Osteocyte (in vitro differentiated cells): ENCODE results near the gene DNAI2. TPM values are rescaled to one million over a fixed set of nuclear protein-coding genes. Genes with fewer than 3 reads are reported as not detected.

Experiments used
- DNase-seq: peaks from one replicate; pipeline ENCODE4 v3.0.0; 2021; ENCODE audit warnings: mixed read lengths; ENCODE audit not compliant: unreplicated experiment; ENCODE audit errors: extremely low spot score
- H3K27ac Mint-ChIP-seq: one replicate; pipeline ENCODE4 v1.8.0; 2021; ENCODE audit warnings: mild to moderate bottlenecking, mixed read lengths; ENCODE audit not compliant: unreplicated experiment
- H3K27me3 Mint-ChIP-seq: one replicate; pipeline ENCODE4 v1.8.0; 2021; ENCODE audit warnings: mixed read lengths; ENCODE audit not compliant: unreplicated experiment
- H3K36me3 Mint-ChIP-seq: one replicate; pipeline ENCODE4 v1.8.0; 2021; ENCODE audit warnings: mixed read lengths; ENCODE audit not compliant: unreplicated experiment
- H3K4me1 Mint-ChIP-seq: one replicate; pipeline ENCODE4 v1.8.0; 2021; ENCODE audit warnings: mixed read lengths; ENCODE audit not compliant: unreplicated experiment
- H3K4me3 Mint-ChIP-seq: one replicate; pipeline ENCODE4 v1.8.0; 2021; ENCODE audit warnings: mild to moderate bottlenecking, moderate library complexity, mixed read lengths; ENCODE audit not compliant: unreplicated experiment
- H3K9me3 Mint-ChIP-seq: one replicate; pipeline ENCODE4 v1.8.0; 2021; ENCODE audit warnings: mixed read lengths; ENCODE audit not compliant: unreplicated experiment
- total RNA-seq: library from RNA; stranded (reverse); gene quantifications from 2 replicates; pipeline ENCODE4 v1.2.1, GENCODE V29; 2021
- TF ChIP-seq, protein P1 (sequence below): fragments of 200-600 bp; sonication (generic); IDR thresholded peaks from 2 replicates; pipeline ENCODE4 v1.5.0; 2021; ENCODE audit warnings: antibody characterized with exemption, mild to moderate bottlenecking, moderate library complexity

DNAI2 gene
- total RNA-seq, 1 donor from 2014 or later, result not detected

DNA sequence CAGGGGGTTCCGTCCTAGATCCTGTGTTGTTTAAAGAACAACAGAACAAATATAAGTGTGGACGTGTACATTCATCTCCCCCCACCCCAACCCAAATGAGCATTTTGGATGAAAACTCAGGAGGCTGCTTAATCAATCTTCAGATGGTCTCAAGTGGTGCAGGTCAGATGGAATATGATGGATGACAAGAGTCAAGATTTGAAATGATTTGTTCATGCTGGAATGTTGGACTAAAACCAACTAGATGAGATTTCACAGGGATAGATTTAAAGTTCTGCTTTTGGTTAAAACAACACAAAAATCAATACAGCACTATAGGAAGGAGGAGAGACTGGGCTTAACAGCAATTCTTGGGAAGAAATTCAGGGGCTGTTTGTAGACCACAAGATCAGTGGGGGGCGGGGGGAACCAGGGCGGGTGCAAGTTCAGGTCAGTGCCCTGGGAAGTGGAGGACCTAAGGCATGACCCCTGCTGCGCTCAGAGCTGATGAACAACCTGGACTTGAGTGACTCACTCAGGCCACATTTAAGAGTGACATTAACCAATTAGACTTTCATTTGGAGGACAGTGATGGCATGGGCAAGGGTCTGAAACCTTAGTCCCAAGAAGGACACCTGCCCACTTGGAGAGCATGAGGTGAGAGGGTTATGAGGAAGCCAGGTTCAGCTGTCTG is 45.6 kb upstream of the DNAI2 start:
- Mint-ChIP-seq H3K9me3 (no peaks in the 10 kb centered on the region), H3K27me3 (no peaks in the 10 kb centered on the region), H3K36me3 (no peaks in the 10 kb centered on the region), H3K4me3 (no peak overlapping the region), H3K27ac (no peak overlapping the region), H3K4me1 (no peaks in the 10 kb centered on the region)
- TF ChIP-seq, protein P1, sequence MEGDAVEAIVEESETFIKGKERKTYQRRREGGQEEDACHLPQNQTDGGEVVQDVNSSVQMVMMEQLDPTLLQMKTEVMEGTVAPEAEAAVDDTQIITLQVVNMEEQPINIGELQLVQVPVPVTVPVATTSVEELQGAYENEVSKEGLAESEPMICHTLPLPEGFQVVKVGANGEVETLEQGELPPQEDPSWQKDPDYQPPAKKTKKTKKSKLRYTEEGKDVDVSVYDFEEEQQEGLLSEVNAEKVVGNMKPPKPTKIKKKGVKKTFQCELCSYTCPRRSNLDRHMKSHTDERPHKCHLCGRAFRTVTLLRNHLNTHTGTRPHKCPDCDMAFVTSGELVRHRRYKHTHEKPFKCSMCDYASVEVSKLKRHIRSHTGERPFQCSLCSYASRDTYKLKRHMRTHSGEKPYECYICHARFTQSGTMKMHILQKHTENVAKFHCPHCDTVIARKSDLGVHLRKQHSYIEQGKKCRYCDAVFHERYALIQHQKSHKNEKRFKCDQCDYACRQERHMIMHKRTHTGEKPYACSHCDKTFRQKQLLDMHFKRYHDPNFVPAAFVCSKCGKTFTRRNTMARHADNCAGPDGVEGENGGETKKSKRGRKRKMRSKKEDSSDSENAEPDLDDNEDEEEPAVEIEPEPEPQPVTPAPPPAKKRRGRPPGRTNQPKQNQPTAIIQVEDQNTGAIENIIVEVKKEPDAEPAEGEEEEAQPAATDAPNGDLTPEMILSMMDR, result no peak
- no peak for DNase-seq

DNA sequence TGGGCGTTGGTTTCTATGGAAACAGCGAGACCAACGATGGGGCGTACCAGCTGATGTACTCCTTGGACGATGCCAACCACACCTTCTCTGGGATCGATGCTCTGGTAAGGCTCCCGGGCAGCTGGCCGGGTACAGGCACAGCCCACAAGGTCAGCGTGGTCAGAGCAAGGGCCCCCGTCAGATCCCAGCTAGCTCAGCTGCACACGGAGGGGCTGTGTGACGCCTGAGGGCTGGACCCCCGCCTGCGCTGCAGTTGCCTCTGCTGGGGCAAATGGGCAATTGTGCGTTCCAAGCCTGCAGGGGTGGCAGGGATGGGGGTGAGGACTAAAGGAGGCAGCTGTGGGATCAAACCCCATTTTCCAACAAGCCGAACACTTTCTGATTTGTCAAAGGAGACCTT is 43.1 kb upstream of the DNAI2 start:
- Mint-ChIP-seq H3K9me3 (no peaks in the 10 kb centered on the region), H3K4me1 (peaks cover 2% of the 10 kb centered on the region), H3K27me3 (peaks cover 3% of the 10 kb centered on the region), H3K36me3 (no peaks in the 10 kb centered on the region), H3K4me3 (no peak overlapping the region), H3K27ac (no peak overlapping the region)
- no peak for DNase-seq
- TF ChIP-seq, protein P1, result no peak

DNA sequence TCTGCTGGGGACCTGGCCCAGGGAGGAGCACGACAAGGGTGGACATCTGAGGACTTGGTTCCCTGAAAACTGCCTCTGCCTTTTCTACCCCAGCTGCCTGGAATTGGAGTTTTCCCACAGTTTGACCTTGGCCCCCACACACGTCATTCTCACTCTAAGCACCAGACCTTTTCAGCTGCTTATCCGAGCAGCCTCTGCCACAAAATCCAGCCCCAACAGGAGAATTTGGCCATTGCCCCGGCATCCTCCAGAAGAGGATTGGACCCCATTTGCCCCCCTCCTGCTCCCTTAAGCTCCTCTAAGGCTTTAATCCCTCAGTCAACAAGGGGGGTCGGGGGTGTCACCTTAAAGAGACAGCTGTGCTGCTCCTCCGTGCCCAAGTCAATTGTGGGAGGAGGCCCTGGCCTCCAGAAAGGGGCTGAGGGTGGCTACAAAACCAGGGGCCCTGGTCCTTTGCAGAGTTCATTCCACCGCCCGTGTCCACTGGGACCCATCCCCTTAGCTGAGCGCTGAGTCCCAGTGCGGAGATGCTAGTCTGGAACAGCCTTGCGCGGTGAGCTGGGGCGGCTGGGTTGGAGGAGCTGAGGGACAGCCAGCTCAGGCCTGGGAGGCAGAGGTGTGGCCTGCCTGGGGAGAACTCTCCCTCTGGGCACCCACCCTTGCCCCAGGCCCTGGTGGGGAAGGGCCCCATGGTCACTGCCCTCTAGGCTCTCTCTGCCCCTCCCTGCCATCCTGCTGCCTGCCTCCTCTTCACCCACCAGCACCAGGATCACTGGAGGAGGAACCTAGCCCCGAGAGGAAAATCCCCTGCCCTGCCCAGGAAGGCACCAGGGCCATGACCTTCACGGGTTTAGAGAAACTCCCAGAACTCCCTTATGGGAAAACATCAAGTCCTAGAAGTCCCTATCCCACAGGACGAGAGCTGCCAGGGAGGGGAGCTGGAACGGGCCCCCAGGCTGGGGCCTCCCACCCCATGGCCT is 41.8 kb upstream of the DNAI2 start:
- no peak for DNase-seq
- TF ChIP-seq, protein P1, result no peak
- H3K4me1 Mint-ChIP-seq, result peaks cover 2% of the 10 kb centered on the region
- H3K9me3 Mint-ChIP-seq, result no peaks in the 10 kb centered on the region
- peaks cover 3% of the 10 kb centered on the region for H3K27me3 Mint-ChIP-seq
- H3K4me3 Mint-ChIP-seq, result no peak overlapping the region
- no peaks in the 10 kb centered on the region for H3K36me3 Mint-ChIP-seq
- no peak overlapping the region for H3K27ac Mint-ChIP-seq

DNA sequence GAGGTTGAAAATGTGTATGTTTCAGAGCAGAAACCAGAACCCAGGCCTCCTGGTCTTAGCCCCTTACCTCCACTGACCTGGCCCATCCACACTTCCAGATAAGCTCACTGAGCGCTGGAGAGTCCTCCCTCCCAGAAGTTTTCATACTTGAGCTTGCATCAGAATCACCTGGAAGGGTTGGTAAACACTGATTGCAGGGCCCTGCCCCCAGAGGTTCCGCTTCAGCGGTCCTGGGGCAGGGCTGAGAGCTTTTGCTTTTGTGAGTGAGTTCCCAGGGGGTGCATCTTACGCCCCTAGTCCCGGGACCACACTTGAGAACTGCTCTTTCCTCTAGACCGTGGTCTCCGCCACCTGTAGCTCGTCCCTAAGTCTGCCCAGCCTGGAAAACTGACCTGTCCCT is 40.1 kb upstream of the DNAI2 start:
- Mint-ChIP-seq H3K27ac (no peak overlapping the region), H3K27me3 (peaks cover 3% of the 10 kb centered on the region), H3K36me3 (no peaks in the 10 kb centered on the region), H3K9me3 (no peaks in the 10 kb centered on the region), H3K4me3 (no peak overlapping the region), H3K4me1 (peaks cover 2% of the 10 kb centered on the region)
- TF ChIP-seq, protein P1, result no peak
- DNase-seq, result no peak

DNA sequence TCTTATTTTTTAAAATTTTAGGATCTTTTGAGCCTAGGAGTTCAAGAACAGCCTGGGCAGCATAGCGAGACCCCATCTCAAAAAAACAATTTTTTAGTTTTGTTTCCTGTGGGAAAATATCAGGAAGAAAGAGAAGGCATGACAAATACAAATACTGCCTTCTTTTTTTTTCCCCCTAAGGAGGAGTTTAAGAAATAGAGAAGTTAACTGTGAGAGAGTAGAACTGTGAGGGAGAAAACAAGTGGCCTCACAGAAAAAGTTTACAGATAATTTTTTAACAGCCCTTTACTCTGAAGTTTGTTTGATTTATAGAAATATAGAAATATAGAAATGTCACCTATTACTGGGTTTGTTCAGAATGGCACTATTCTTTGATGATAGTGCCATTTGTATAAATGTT is 39.5 kb upstream of the DNAI2 start:
- H3K27ac Mint-ChIP-seq, result no peak overlapping the region
- no peaks in the 10 kb centered on the region for H3K9me3 Mint-ChIP-seq
- H3K4me3 Mint-ChIP-seq, result no peak overlapping the region
- no peaks in the 10 kb centered on the region for H3K36me3 Mint-ChIP-seq
- H3K4me1 Mint-ChIP-seq, result peaks cover 2% of the 10 kb centered on the region
- peaks cover 3% of the 10 kb centered on the region for H3K27me3 Mint-ChIP-seq
- DNase-seq, result no peak
- TF ChIP-seq, protein P1, result no peak
